ENCODE results near the gene CCR7. TPM values are rescaled to one million over a fixed set of nuclear protein-coding genes. Genes with fewer than 3 reads are reported as not detected.

Gene CCR7
- total RNA-seq, 1 donor from 2014 or later, result 1.1 TPM

DNA sequence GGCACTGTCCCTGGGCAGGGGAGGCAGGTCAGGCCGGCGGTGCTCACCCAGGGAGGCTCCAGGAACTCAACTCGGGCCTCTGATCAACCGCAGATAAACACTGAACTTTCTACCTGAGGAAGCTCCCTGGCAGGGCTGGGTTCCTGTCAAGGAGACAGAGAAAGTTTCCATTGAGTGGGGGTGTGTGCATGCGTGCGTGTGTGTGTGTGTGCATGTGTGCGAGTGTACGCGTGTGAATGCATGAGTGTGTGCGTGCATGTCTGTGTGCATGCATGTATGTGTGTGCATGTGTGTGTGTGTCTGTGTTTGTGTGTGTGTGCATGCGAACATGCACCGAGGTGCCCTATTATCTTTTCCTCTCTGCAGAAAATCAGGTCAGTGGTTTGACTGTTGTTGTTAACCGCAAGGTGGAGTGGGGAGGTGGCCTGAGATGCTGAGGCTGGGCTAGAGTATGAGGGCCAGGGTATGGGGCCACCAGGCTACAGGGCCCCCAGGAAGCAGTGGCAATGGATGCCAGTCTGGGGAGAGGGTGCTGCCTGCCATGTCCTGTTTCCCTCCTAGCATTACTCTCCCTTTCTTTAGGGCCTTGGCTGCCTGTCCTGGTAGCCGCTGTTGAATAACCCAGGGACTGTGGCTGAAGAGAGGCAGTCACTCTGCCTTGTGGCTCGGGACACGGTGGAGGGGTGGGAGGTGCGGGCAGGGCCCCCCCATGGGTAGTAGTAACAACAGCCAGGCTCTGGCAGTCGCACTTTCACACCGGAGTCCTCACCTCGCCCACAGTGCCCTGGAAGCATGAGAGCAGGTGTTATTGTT lies 24.0 kb downstream of the CCR7 start:
- intact Hi-C loops (cut with DNase I), result no loop called here
- DNase-seq, result peak; percentile 68
- Histone ChIP-seq H3K36me3 (no peaks in the 10 kb centered on the region), H3K27ac (peak overlapping the region; percentile 89), H3K4me1 (peaks cover 65% of the 10 kb centered on the region), H3K27me3 (no peaks in the 10 kb centered on the region), H3K9me3 (no peaks in the 10 kb centered on the region), H3K4me3 (no peak overlapping the region)
- TF ChIP-seq, protein P1, sequence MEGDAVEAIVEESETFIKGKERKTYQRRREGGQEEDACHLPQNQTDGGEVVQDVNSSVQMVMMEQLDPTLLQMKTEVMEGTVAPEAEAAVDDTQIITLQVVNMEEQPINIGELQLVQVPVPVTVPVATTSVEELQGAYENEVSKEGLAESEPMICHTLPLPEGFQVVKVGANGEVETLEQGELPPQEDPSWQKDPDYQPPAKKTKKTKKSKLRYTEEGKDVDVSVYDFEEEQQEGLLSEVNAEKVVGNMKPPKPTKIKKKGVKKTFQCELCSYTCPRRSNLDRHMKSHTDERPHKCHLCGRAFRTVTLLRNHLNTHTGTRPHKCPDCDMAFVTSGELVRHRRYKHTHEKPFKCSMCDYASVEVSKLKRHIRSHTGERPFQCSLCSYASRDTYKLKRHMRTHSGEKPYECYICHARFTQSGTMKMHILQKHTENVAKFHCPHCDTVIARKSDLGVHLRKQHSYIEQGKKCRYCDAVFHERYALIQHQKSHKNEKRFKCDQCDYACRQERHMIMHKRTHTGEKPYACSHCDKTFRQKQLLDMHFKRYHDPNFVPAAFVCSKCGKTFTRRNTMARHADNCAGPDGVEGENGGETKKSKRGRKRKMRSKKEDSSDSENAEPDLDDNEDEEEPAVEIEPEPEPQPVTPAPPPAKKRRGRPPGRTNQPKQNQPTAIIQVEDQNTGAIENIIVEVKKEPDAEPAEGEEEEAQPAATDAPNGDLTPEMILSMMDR (IDR thresholded peaks at IDR 0.05), result no peak
- no peak for ATAC-seq

DNA sequence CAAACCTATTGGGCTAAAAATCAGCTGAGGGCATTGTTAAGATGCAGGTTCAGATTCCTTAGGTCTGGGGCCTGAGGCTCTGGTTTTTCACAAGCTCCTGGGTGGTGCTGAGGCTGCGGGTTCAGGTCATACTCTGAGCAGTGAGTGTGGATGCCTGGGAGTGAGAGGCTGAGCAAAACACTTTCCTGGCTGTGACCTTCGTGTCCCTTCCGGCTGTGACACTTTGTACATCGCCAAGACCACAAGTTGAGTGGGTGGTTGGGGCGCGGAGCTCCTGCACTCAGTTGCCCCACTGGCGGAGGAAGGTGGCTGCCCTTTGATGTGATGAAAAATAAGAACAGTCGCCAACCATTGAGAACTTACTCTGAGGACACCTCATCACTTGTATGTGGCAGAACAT lies 24.8 kb downstream of the CCR7 start:
- H3K27ac ChIP-seq, result peak overlapping the region; percentile 47

DNA sequence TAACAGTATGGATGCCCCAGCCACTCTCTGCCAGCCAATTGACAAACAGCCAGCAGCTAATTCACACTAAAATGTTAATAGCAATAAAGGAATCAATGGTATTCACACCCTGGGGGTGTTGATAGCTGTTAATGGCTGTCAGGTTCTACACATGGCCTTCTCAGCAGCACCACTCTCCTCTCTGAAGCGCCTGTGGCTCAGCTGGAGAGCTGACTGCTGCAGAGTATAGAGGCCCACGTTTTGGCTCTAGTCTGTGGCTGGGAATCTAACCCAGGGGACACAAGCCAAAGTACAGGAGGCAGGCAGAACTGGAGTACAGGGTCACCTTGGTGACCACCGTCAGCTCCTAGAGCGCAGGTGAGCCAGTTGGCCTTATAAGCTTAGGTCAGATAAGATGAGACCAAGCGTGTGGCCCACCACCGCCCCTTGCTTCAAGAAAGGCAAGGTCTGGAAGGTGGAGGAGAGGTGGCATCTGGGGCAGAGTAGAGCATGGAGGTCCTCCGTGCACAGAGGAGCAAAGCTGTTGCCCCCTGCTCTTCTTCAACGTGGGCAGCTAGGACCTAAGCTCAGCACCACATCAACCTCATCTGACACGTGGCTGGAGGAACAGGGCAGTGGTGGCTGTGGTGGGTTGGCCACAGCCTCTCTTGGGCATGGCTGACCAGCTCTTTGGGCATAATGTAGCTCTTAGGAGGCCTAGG lies 25.4 kb downstream of the CCR7 start:
- intact Hi-C loops (cut with DNase I), result loop anchor here (10.0 kb wide), 1 partner anchor 175 kb away; the partner anchor contains the start of gene GJD3
- no peaks in the 10 kb centered on the region for H3K9me3 ChIP-seq
- no peak for ATAC-seq
- DNase-seq, result peak; percentile 50
- H3K4me3 ChIP-seq, result no peak overlapping the region
- H3K27me3 ChIP-seq, result no peaks in the 10 kb centered on the region
- peaks cover 77% of the 10 kb centered on the region for H3K4me1 ChIP-seq
- peak overlapping the region; percentile 47 for H3K27ac ChIP-seq
- TF ChIP-seq, protein P1 (IDR thresholded peaks at IDR 0.05), result no peak
- H3K36me3 ChIP-seq, result no peaks in the 10 kb centered on the region

More for the DNA sequence above, 24.8 kb downstream of the CCR7 start:
- intact Hi-C loops (cut with DNase I), result no loop called here
- Histone ChIP-seq H3K27me3 (no peaks in the 10 kb centered on the region), H3K9me3 (no peaks in the 10 kb centered on the region), H3K4me1 (peaks cover 73% of the 10 kb centered on the region), H3K4me3 (no peak overlapping the region), H3K36me3 (no peaks in the 10 kb centered on the region)
- TF ChIP-seq, protein P1 (IDR thresholded peaks at IDR 0.05), result no peak
- no peak for ATAC-seq
- peak; percentile 51 for DNase-seq

DNA sequence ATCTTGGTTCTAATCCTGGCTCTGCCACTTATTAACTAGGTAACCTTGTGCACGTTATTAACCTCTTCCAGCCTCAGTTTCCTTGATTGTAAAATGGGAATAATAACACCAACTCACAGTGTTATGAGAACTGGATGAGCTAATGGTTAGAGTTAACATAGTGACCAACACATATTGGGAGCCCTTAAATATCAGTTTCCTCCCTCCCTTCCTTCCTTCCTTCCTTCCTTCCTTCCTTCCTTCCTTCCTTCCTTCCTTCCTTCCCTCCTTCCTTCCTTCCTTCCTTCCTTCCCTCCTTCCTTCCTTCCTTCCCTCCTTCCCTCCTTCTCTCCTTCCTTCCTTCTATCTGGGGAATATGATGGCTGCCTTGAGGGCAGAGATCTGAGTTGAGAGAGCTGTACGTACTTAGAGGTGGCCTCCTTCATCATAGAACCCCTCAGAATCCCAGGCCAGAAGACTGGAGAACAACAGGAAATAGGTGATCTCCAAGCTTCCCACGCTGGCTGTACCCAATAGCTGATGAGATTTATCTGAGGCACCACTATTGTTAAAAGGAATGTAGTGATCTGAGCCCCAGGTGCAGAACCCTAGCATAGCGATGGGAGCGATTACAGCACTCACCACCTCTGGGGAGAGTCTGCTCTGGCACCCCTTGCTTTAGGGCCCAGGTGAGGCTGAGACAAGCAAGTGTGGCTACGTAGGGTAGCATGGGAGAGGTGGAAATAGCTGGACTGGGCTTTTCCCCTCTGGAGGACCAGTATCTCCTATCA lies 26.2 kb downstream of the CCR7 start:
- TF ChIP-seq, protein P1 (IDR thresholded peaks at IDR 0.05), result no peak
- DNase-seq (no peak), ATAC-seq (no peak)
- Histone ChIP-seq H3K27ac (peak overlapping the region; percentile 86), H3K36me3 (no peaks in the 10 kb centered on the region), H3K4me1 (peaks cover 79% of the 10 kb centered on the region), H3K4me3 (no peak overlapping the region), H3K9me3 (no peaks in the 10 kb centered on the region), H3K27me3 (no peaks in the 10 kb centered on the region)
- intact Hi-C loops (cut with DNase I), result loop anchor here (10.0 kb wide), 1 partner anchor 174 kb away; the partner anchor contains the start of gene GJD3

Measured in upper lobe of right lung (tissue), 1 donor.